B cell (primary cell): ENCODE measurements around the gene MIA3.

Source experiments
- CTCF ChIP-seq: fragments of 200-600 bp; IDR thresholded peaks from one replicate; pipeline ENCODE4 v1.8.0; 2022; ENCODE audit warnings: antibody characterized with exemption, mild to moderate bottlenecking
- EZH2 ChIP-seq: IDR thresholded peaks from 2 replicates; pipeline ENCODE4 v1.6.1; 2012; ENCODE audit warnings: borderline replicate concordance, low read depth, mild to moderate bottlenecking, moderate library complexity, low read length; ENCODE audit not compliant: insufficient read depth, poor library complexity, severe bottlenecking

- TF ChIP-seq CTCF (no peak), EZH2 (no peak)
Measured at GRCh38 chr1:222680080-222680479, 62.2 kb downstream of the MIA3 start.
